Measurements from ENCODE around the gene PRR13.

Gene PRR13

DNA sequence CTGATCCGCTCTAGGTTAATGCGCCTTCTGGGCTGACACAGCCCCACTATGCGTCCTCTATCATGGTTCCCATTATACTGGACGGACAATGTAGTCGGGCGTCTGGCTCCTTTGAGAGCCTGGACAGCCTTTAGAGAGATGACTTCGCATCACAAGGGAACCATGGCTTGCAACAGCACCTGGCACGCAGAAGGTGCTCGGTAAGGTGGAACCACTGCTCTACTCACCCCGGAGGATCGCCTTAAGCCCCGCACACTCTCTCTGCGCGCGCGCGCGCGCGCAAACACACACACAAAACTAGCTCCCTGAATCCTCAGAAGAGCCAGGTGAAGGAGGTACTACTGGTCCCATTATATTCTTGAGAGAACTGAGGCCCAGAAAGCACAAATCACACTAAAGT is 50.7 kb downstream of the PRR13 start:
- in situ Hi-C loops (cut with HindIII; ENCODE audit: low sequenced_read_pairs) = no loop called here

DNA sequence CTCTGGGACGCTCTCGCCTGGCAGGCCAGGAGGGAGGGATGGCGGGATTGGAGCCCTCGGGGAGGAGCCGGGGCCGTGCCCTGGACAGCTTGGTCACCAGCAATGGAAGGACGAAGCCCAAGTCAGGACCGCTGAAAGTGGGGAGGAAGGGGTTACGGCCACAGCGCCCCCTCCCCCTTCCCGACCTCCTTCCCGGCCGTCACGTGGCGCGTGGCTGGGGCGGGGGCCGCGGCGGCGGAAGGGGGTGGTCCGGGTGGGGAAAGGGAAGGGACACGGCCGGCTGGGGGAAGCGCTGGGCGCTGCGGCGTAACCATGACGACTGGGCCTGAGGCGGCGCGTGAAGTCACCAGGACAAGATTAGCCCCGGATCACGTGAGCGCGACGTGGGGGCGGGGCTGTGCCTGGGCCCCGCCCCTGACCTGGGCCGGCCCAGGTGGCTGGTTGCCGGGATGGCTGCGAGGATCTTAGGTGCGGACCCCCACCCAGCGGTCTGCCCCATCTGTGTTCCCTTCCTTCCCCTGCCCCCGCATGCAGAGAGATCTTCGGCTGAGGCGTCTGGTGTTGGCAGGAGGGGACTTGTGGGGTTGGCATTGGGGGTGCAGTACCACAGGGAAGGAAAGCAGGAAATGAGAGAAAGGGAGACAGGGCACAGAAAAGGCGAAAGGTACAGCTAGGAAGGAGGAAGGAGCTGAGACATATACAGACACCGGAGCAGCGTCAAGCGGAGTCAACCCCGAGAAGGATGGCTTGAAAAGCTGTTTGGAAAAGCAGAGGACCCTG is 51.5 kb downstream of the PRR13 start:
- in situ Hi-C loops (cut with HindIII; ENCODE audit: low sequenced_read_pairs) = no loop called here

DNA sequence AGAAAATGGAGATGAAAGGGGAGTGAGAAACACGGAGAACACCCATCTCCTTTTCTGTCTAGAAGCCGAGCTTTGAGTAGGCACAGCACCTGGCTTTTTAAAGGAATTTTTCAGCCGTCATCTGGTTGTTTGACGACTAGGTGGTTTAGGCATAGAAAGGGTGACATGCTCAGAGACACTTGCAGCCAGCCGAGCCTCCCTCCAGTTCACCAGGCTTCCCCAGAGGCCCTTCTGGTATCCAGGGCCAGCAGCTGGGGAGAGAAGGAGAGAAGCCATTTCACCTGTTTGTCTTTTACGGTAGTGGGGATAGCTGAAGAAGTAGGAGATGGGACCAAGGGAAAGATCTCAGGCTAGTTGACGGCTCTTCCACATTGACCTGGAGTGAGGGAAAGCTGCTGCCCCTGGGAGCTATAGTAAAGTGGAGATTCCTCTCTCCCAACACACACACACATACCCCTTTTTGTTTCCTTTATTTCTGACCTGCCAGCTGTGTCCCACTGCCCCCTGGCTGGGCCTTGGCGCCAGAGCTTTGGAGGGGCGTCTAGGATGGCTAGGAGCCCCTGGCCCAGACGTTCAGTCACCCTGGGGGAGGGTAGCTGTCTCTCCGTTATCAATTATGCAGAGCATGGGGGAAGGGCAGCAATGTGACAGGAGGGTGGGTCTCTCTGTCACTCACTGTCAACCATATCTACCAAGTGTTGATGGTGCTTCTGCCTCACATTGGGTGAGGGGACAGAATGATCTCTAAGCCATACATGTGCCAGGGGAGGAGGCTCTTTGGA is 52.3 kb downstream of the PRR13 start:
- in situ Hi-C loops (cut with HindIII; ENCODE audit: low sequenced_read_pairs) = no loop called here
